Kidney (tissue), 14 donors: ENCODE data around the gene SYPL1. TPM values are rescaled to one million over a fixed set of nuclear protein-coding genes. Genes with fewer than 3 reads are reported as not detected.
A peak's percentile ranks its signal among the peaks of the same experiment; 100 is the strongest.

Experiments used
- DNase-seq, 5 donors: peaks; one replicate each; pipeline ENCODE4 v3.0.0-alpha.2; 2013 to 2020
- FAIRE-seq: peaks from 2 replicates; lab custom pipeline; 2012; peaks lifted over from hg19 to GRCh38; lab: Jason Lieb, UNC
- H3K27ac ChIP-seq, 2 donors: one replicate each; pipeline ENCODE4 v1.7.0; 2013; ENCODE audit warnings: low read depth in 2 of 2, low read length in 2 of 2, inconsistent platforms in 1 of 2
- H3K27me3 ChIP-seq: one replicate; pipeline ENCODE4 v1.7.1; 2013; ENCODE audit warnings: low read length, inconsistent platforms; ENCODE audit not compliant: control insufficient read depth, insufficient read depth
- H3K36me3 ChIP-seq, 3 donors: one replicate each; pipeline versions ENCODE4 v1.7.0 to v1.7.1; 2013; ENCODE audit warnings: low read length in 3 of 3, control low read depth in 1 of 3, inconsistent platforms in 1 of 3; ENCODE audit not compliant: insufficient read depth in 3 of 3, control insufficient read depth in 2 of 3
- H3K4me1 ChIP-seq, 3 donors: one replicate each; pipeline versions ENCODE4 v1.7.0 to v1.7.1; 2013; ENCODE audit warnings: low read length in 3 of 3, inconsistent platforms in 1 of 3, low read depth in 1 of 3; ENCODE audit not compliant: control insufficient read depth in 2 of 3, insufficient read depth in 2 of 3
- H3K4me3 ChIP-seq, 3 donors: one replicate each; pipeline versions ENCODE4 v1.7.0 to v1.8.1; 2013; ENCODE audit warnings: low read length in 3 of 3, control low read depth in 1 of 3, inconsistent platforms in 1 of 3
- H3K9ac ChIP-seq, 3 donors: one replicate each; pipeline versions ENCODE4 v1.7.0 to v1.7.1; 2013; ENCODE audit warnings: low read length in 3 of 3, control low read depth in 1 of 3, inconsistent platforms in 1 of 3
- H3K9me3 ChIP-seq, 3 donors: one replicate each; pipeline versions ENCODE4 v1.7.0 to v1.7.1; 2013; ENCODE audit warnings: low read length in 3 of 3, control low read depth in 1 of 3, inconsistent platforms in 1 of 3; ENCODE audit not compliant: control insufficient read depth in 2 of 3, insufficient read depth in 1 of 3
- intact Hi-C: fragments of 100-400 bp; cut with DNase I; formaldehyde crosslinking; loops from one replicate; pipeline ENCODE4 v1.11.1; 2022
- polyA plus RNA-seq: library from polyadenylated mRNA; stranded (reverse); fragments of 350-450 nt; fragmentation: Illumina TruSeq; extraction: RNeasy Lipid Tissue Mini Kit (QIAGEN cat#74804); gene quantifications from one replicate; pipeline ENCODE4 v1.2.3, GENCODE V29; 2014; ENCODE audit warnings: low read depth, low replicate concordance; ENCODE audit not compliant: insufficient read depth
- total RNA-seq: library from RNA; stranded (reverse); fragmentation: NEBNext Ultra II Directional; extraction: Animal tissue kit (Norgen Biotek cat#: 25700); gene quantifications from one replicate; pipeline ENCODE4 v1.2.1, GENCODE V29; 2021
- TF ChIP-seq, protein P1 (sequence below): IDR thresholded peaks from 3 replicates; pipeline ENCODE4 v1.5.1; 2012; ENCODE audit warnings: mild to moderate bottlenecking, moderate library complexity, borderline replicate concordance; ENCODE audit not compliant: insufficient read depth; ENCODE audit errors: extremely low read depth
- donor health status: control.
- donor health status: control.
- donor health status: control.
- donor health status: control.
- donor health status: control.
- donor health status: DM: yes; HTN: yes; CAD: no.
- donor health status: Normal renal cell carcinoma (clear cell type).

SYPL1 gene
- total and polyA plus RNA-seq, 2 donors from 2014 or later = 90.8 to 111 TPM

GRCh38 chr7:106100863-106101629, 11.1 kb downstream of the SYPL1 start:
- FAIRE-seq (no peak), DNase-seq (no peak)
- peaks cover 2 to 8% (median 6%) of the 10 kb centered on the region in 3 donors for H3K36me3 ChIP-seq
- no peak overlapping the region for H3K4me3 ChIP-seq
- H3K27me3 ChIP-seq = no peaks in the 10 kb centered on the region
- peak overlapping the region in 1 of 3 donors; percentile 19 for H3K9ac ChIP-seq
- H3K9me3 ChIP-seq = peaks cover 0 to 1% (median 0%) of the 10 kb centered on the region in 3 donors
- TF ChIP-seq, protein P1, sequence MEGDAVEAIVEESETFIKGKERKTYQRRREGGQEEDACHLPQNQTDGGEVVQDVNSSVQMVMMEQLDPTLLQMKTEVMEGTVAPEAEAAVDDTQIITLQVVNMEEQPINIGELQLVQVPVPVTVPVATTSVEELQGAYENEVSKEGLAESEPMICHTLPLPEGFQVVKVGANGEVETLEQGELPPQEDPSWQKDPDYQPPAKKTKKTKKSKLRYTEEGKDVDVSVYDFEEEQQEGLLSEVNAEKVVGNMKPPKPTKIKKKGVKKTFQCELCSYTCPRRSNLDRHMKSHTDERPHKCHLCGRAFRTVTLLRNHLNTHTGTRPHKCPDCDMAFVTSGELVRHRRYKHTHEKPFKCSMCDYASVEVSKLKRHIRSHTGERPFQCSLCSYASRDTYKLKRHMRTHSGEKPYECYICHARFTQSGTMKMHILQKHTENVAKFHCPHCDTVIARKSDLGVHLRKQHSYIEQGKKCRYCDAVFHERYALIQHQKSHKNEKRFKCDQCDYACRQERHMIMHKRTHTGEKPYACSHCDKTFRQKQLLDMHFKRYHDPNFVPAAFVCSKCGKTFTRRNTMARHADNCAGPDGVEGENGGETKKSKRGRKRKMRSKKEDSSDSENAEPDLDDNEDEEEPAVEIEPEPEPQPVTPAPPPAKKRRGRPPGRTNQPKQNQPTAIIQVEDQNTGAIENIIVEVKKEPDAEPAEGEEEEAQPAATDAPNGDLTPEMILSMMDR = no peak
- H3K27ac ChIP-seq = peak overlapping the region in 1 of 2 donors; percentile 15
- intact Hi-C loops = no loop called here
- H3K4me1 ChIP-seq = peaks cover 0 to 4% (median 0%) of the 10 kb centered on the region in 3 donors

GRCh38 chr7:106099539-106099938, 12.6 kb downstream of the SYPL1 start:
- peaks cover 0 to 4% (median 0%) of the 10 kb centered on the region in 3 donors for H3K4me1 ChIP-seq
- FAIRE-seq = no peak

GRCh38 chr7:106098889-106099288, 13.2 kb downstream of the SYPL1 start:
- Histone ChIP-seq H3K4me3 (no peak overlapping the region), H3K36me3 (peaks cover 2 to 10% (median 8%) of the 10 kb centered on the region in 3 donors), H3K9me3 (peaks cover 0 to 1% (median 0%) of the 10 kb centered on the region in 3 donors), H3K27ac (no peak overlapping the region), H3K4me1 (peaks cover 0 to 4% (median 0%) of the 10 kb centered on the region in 3 donors), H3K9ac (no peak overlapping the region), H3K27me3 (no peaks in the 10 kb centered on the region)
- no peak for DNase-seq
- FAIRE-seq = no peak
- TF ChIP-seq, protein P1 = no peak
- intact Hi-C loops = no loop called here

More at GRCh38 chr7:106099539-106099938, 12.6 kb downstream of the SYPL1 start:
- intact Hi-C loops = no loop called here
- no peak overlapping the region for H3K9ac ChIP-seq
- H3K4me3 ChIP-seq = no peak overlapping the region
- TF ChIP-seq, protein P1 = no peak
- peaks cover 0 to 1% (median 0%) of the 10 kb centered on the region in 3 donors for H3K9me3 ChIP-seq
- H3K36me3 ChIP-seq = peaks cover 2 to 10% (median 8%) of the 10 kb centered on the region in 3 donors
- no peak for DNase-seq
- H3K27me3 ChIP-seq = no peaks in the 10 kb centered on the region
- H3K27ac ChIP-seq = no peak overlapping the region
